Activated naive CD4-positive, alpha-beta T cell treated with anti-CD3 and anti-CD28 coated beads for 36 hours (primary cell): ENCODE data around the gene PDE6H. TPM values are rescaled to one million over a fixed set of nuclear protein-coding genes. Genes with fewer than 3 reads are reported as not detected.
A peak's percentile ranks its signal among the peaks of the same experiment; 100 is the strongest.

Experiments
- CTCF ChIA-PET: fragments of 350-600 bp; sonication (Branson Sonifier 250); formaldehyde crosslinking; loops from one replicate; lab custom pipeline; 2021; ENCODE audit warnings: antibody characterized with exemption; lab: Charles Lee
- DNase-seq: peaks from one replicate; pipeline ENCODE4 v3.0.0-alpha.2; 2020
- H3K27ac Mint-ChIP-seq: one replicate; pipeline ENCODE4 v1.8.0; 2021; ENCODE audit warnings: mild to moderate bottlenecking, mixed read lengths
- H3K27me3 Mint-ChIP-seq: one replicate; pipeline ENCODE4 v1.8.0; 2021; ENCODE audit warnings: low read depth, mixed read lengths
- H3K36me3 Mint-ChIP-seq: one replicate; pipeline ENCODE4 v1.8.0; 2021; ENCODE audit warnings: low read depth, mixed read lengths
- H3K4me1 Mint-ChIP-seq: one replicate; pipeline ENCODE4 v1.8.0; 2021; ENCODE audit warnings: low read depth, mixed read lengths
- H3K4me3 Mint-ChIP-seq: one replicate; pipeline ENCODE4 v1.8.0; 2021; ENCODE audit warnings: mild to moderate bottlenecking, moderate library complexity, mixed read lengths
- H3K9me3 Mint-ChIP-seq: one replicate; pipeline ENCODE4 v1.8.0; 2021; ENCODE audit warnings: mixed read lengths
- intact Hi-C: fragments of 100-400 bp; cut with micrococcal nuclease; formaldehyde crosslinking; loops from one replicate; pipeline ENCODE4 v1.15.1; 2023
- total RNA-seq, 2 experiments: library from RNA; stranded (reverse); gene quantifications; one replicate each; pipeline ENCODE4 v1.2.3, GENCODE V29; 2021

Gene PDE6H
- total RNA-seq, 2 experiments from 2014 or later, result not detected

DNA sequence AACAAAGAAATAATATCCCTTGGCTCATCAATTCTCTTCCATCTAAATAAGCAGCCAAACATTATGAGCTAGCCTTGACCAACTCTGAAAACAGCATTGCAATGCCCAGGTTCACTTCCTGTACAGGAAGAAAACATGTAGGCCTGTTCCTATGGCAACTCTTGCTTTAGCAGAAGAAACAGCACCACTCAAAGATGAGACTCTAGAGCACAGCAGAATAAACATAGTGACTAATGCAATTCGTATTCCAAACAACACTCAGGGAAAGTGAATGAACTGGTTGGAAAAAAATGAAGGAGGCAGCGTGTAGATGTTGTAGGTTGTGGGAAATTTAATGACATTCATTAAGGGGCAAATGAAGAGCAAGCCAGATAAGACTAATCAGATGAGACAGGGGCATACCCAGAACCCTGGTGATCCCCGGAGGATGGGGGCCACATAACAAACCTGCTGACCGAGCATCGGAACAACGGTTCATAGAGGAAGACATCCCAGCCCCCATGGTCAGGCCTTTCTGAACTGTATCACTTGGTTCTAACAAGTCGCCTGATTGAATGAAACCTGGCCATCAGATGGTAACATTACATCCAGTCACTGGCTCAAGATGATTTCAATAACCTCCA lies 20.4 kb upstream of the PDE6H start:
- CTCF ChIA-PET, result interaction anchor here (0.7 to 1.3 kb wide), 2 partner anchors 9 to 217 kb away, joined by 4 read pairs; partner anchors contain the start of gene ARHGDIB
- H3K9me3 Mint-ChIP-seq, result no peaks in the 10 kb centered on the region
- peaks cover 44% of the 10 kb centered on the region for H3K36me3 Mint-ChIP-seq
- H3K27me3 Mint-ChIP-seq, result no peaks in the 10 kb centered on the region
- peak; percentile 59 for DNase-seq
- intact Hi-C loops, result loop anchor here (1.0 to 10.0 kb wide), 7 partner anchors 9 to 932 kb away; partner anchors contain the start of genes ARHGDIB and STRAP
- peak overlapping the region; percentile 75 for H3K4me3 Mint-ChIP-seq
- H3K4me1 Mint-ChIP-seq, result peaks cover 77% of the 10 kb centered on the region
- peak overlapping the region; percentile 95 for H3K27ac Mint-ChIP-seq

- CTCF ChIA-PET, result interaction anchor here (1.1 to 1.5 kb wide), 2 partner anchors 17 to 20 kb away, joined by 3 to 6 read pairs; partner anchors contain the start of gene PDE6H
- intact Hi-C loops, result loop anchor here (5.0 to 10.0 kb wide), 3 partner anchors 39 to 931 kb away; partner anchors contain the start of gene STRAP
- Mint-ChIP-seq H3K36me3 (peaks cover 46% of the 10 kb centered on the region), H3K27me3 (no peaks in the 10 kb centered on the region), H3K4me3 (peak overlapping the region; percentile 72), H3K4me1 (peaks cover 72% of the 10 kb centered on the region), H3K27ac (peak overlapping the region; percentile 95), H3K9me3 (no peaks in the 10 kb centered on the region)
- DNase-seq, result no peak
Measured at GRCh38 chr12:14953752-14954151, 19.1 kb upstream of the PDE6H start.

GRCh38 chr12:14954269-14954668 lies 18.6 kb upstream of the PDE6H start:
- peak overlapping the region; percentile 95 for H3K27ac Mint-ChIP-seq
- H3K4me1 Mint-ChIP-seq, result peaks cover 67% of the 10 kb centered on the region
- intact Hi-C loops, result loop anchor here (5.0 to 10.0 kb wide), 3 partner anchors 38 to 931 kb away; partner anchors contain the start of gene STRAP
- DNase-seq, result peak; percentile 53
- CTCF ChIA-PET, result interaction anchor here (1.1 to 1.5 kb wide), 2 partner anchors 17 to 19 kb away, joined by 3 to 6 read pairs; partner anchors contain the start of gene PDE6H
- peaks cover 46% of the 10 kb centered on the region for H3K36me3 Mint-ChIP-seq
- peak overlapping the region; percentile 72 for H3K4me3 Mint-ChIP-seq
- no peaks in the 10 kb centered on the region for H3K9me3 Mint-ChIP-seq
- H3K27me3 Mint-ChIP-seq, result no peaks in the 10 kb centered on the region

- Mint-ChIP-seq H3K36me3 (peaks cover 46% of the 10 kb centered on the region), H3K27me3 (no peaks in the 10 kb centered on the region), H3K4me1 (peaks cover 49% of the 10 kb centered on the region), H3K4me3 (peak overlapping the region; percentile 98), H3K27ac (peak overlapping the region; percentile 100), H3K9me3 (no peaks in the 10 kb centered on the region)
- intact Hi-C loops, result loop anchor here (2.0 to 10.0 kb wide), 3 partner anchors 561 to 929 kb away; partner anchors contain the start of gene STRAP
- peak; percentile 69 for DNase-seq
- CTCF ChIA-PET, result interaction anchor here (1.0 to 1.8 kb wide), 4 partner anchors 9 to 20 kb away, joined by 3 to 5 read pairs (median 4); no protein-coding TSS in a partner anchor
Measured at GRCh38 chr12:14956024-14956891, 16.6 kb upstream of the PDE6H start.

DNA sequence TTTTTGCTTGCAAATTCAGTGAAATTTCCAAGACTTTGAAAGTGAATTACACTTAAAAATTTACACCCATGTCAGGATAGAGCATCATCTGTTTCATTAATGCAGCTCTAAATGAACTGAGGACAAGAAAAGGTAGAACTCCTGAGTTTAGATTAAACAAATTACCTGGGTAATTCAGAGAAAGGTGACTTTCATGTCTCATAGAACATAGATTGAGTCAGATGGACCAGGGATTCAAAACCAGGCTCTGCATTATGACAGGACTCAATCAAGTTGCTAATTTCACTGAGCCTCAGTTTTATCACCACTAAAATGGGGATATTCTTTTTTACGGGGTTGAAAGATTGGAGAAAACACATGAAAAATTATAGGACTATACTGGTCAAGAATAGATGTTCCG lies 15.9 kb upstream of the PDE6H start:
- CTCF ChIA-PET, result interaction anchor here (0.9 to 1.8 kb wide), 4 partner anchors 9 to 186 kb away, joined by 3 to 4 read pairs (median 3); a partner anchor contains a TSS

DNA sequence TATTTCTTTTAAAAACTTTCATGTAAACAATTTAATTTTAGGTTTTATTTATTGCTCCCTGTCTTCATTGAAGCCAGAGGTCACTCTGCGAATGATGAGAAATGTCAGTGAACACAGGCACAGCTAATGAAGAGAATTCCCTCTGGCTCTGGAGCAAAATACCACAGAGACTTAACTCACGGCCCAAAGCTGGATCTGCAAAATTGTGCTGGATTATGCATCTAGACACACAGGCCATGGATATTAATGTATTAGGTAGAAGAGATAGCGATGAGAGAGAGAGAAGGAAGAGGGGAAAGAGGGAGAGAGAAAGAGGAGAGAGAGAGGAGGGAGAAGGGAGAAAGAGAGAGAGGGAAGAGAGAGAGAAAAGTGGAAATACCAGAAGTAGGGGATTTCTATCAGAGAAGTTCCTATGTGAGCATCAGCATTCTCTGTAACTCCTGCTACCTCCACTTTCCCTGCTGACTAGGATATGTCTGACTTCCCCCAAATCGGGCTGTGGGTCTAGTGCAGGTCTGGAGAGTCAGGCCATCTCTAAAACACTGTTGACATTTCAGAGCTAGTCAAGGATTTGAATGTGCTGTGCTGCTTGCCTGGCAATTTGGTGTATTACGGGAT lies 15.2 kb upstream of the PDE6H start:
- intact Hi-C loops, result loop anchor here (2.0 to 10.0 kb wide), 4 partner anchors 563 to 927 kb away; partner anchors contain the start of gene STRAP
- H3K4me1 Mint-ChIP-seq, result peaks cover 35% of the 10 kb centered on the region

More for the DNA sequence above, 15.9 kb upstream of the PDE6H start:
- H3K27me3 Mint-ChIP-seq, result no peaks in the 10 kb centered on the region
- no peak for DNase-seq
- H3K36me3 Mint-ChIP-seq, result peaks cover 48% of the 10 kb centered on the region
- H3K9me3 Mint-ChIP-seq, result no peaks in the 10 kb centered on the region
- peak overlapping the region; percentile 100 for H3K27ac Mint-ChIP-seq
- H3K4me1 Mint-ChIP-seq, result peaks cover 43% of the 10 kb centered on the region
- peak overlapping the region; percentile 98 for H3K4me3 Mint-ChIP-seq
- intact Hi-C loops, result loop anchor here (2.0 to 10.0 kb wide), 3 partner anchors 562 to 928 kb away; partner anchors contain the start of gene STRAP

GRCh38 chr12:14958361-14959125 lies 14.3 kb upstream of the PDE6H start:
- Mint-ChIP-seq H3K4me1 (peaks cover 34% of the 10 kb centered on the region), H3K36me3 (peaks cover 44% of the 10 kb centered on the region), H3K27ac (peak overlapping the region; percentile 100), H3K9me3 (no peaks in the 10 kb centered on the region), H3K4me3 (peak overlapping the region; percentile 98), H3K27me3 (no peaks in the 10 kb centered on the region)
- intact Hi-C loops, result loop anchor here (2.0 to 10.0 kb wide), 2 partner anchors 604 to 926 kb away; partner anchors contain the start of gene STRAP
- DNase-seq, result no peak
- CTCF ChIA-PET, result interaction anchor here (0.7 to 1.0 kb wide), 2 partner anchors 14 to 37 kb away, joined by 3 to 4 read pairs; no protein-coding TSS in a partner anchor

More for the DNA sequence above, 15.2 kb upstream of the PDE6H start:
- Mint-ChIP-seq H3K36me3 (peaks cover 48% of the 10 kb centered on the region), H3K27me3 (no peaks in the 10 kb centered on the region), H3K4me3 (peak overlapping the region; percentile 98), H3K27ac (peak overlapping the region; percentile 100), H3K9me3 (no peaks in the 10 kb centered on the region)
- CTCF ChIA-PET, result interaction anchor here (0.7 to 1.0 kb wide), 4 partner anchors 13 to 187 kb away, joined by 3 to 4 read pairs (median 3); a partner anchor contains a TSS
- no peak for DNase-seq

DNA sequence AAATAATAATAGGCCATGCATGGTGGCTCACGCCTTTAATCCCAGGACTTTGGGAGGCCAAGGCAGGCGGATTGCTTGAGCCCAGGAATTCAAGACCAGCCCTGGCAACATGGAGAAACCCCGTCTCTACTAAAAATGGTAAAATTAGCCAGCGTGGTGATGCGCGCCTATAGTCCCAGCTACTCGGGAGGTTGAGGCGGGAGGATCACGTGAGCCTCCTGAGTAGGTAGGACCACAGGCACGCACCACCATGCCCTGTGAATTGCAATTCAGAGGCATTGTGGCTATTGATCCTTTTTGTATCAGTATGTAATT lies 13.8 kb upstream of the PDE6H start:
- CTCF ChIA-PET, result interaction anchor here (1.0 to 1.5 kb wide), 2 partner anchors 9 to 113 kb away, joined by 3 to 4 read pairs; no protein-coding TSS in a partner anchor
- Mint-ChIP-seq H3K4me3 (peak overlapping the region; percentile 98), H3K36me3 (peaks cover 40% of the 10 kb centered on the region), H3K4me1 (peaks cover 34% of the 10 kb centered on the region), H3K27ac (peak overlapping the region; percentile 100), H3K9me3 (no peaks in the 10 kb centered on the region), H3K27me3 (no peaks in the 10 kb centered on the region)
- DNase-seq, result peak; percentile 49
- intact Hi-C loops, result loop anchor here (2.0 to 10.0 kb wide), 2 partner anchors 604 to 926 kb away; partner anchors contain the start of gene STRAP

GRCh38 chr12:14959463-14959862 lies 13.4 kb upstream of the PDE6H start:
- H3K36me3 Mint-ChIP-seq, result peaks cover 39% of the 10 kb centered on the region
- no peak for DNase-seq
- no peaks in the 10 kb centered on the region for H3K27me3 Mint-ChIP-seq
- peak overlapping the region; percentile 98 for H3K4me3 Mint-ChIP-seq
- H3K27ac Mint-ChIP-seq, result peak overlapping the region; percentile 100
- intact Hi-C loops, result loop anchor here (2.0 to 10.0 kb wide), 2 partner anchors 603 to 925 kb away; partner anchors contain the start of gene STRAP
- no peaks in the 10 kb centered on the region for H3K9me3 Mint-ChIP-seq
- CTCF ChIA-PET, result interaction anchor here (1.0 to 1.5 kb wide), 2 partner anchors 9 to 114 kb away, joined by 3 to 4 read pairs; no protein-coding TSS in a partner anchor
- peaks cover 34% of the 10 kb centered on the region for H3K4me1 Mint-ChIP-seq

DNA sequence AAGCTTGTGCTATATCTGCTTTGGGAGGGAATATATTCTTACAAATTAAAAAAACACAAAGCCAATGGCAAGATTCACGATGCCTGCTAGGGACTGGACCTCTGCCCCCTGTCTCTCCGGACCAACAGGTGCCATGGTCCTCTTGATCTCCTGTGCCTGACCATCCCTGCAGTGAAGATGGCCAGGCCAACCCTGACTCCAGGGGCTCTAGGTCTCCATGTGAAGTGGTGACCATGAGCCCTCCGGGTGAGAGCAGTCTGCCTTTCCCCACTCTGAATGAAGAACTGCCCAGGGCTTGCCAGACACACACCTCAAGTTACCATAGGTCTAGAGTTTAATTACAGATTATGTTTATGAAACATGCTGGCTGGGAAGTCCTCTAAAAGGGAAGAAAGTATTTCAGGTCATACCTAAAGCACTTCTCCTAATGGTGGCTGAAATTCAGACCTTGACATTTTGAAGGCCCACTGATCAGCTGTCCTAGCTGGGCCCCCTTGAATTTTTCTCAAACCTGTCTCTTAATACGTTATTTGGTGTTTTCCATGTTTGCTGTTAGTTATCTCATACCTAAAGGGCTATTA lies 12.8 kb upstream of the PDE6H start:
- DNase-seq, result no peak
- intact Hi-C loops, result loop anchor here (2.0 to 10.0 kb wide), 3 partner anchors 603 to 1763 kb away; partner anchors contain the start of genes EMP1 and STRAP
- peaks cover 36% of the 10 kb centered on the region for H3K36me3 Mint-ChIP-seq
- peak overlapping the region; percentile 100 for H3K27ac Mint-ChIP-seq
- CTCF ChIA-PET, result interaction anchor here (1.0 to 1.5 kb wide), 2 partner anchors 10 to 114 kb away, joined by 3 to 4 read pairs; no protein-coding TSS in a partner anchor
- H3K9me3 Mint-ChIP-seq, result no peaks in the 10 kb centered on the region
- peak overlapping the region; percentile 98 for H3K4me3 Mint-ChIP-seq
- H3K4me1 Mint-ChIP-seq, result peaks cover 35% of the 10 kb centered on the region
- H3K27me3 Mint-ChIP-seq, result no peaks in the 10 kb centered on the region
